ENCODE results near the gene ARHGEF39. TPM values are rescaled to one million over a fixed set of nuclear protein-coding genes. Genes with fewer than 3 reads are reported as not detected.

ARHGEF39 gene
- total and polyA plus RNA-seq, 9 of the 15 experiments (the other 6 are each of a cell fraction or from before 2014, with no cell fraction given), result 2.8 to 21.7 (median 12.9) TPM

DNA sequence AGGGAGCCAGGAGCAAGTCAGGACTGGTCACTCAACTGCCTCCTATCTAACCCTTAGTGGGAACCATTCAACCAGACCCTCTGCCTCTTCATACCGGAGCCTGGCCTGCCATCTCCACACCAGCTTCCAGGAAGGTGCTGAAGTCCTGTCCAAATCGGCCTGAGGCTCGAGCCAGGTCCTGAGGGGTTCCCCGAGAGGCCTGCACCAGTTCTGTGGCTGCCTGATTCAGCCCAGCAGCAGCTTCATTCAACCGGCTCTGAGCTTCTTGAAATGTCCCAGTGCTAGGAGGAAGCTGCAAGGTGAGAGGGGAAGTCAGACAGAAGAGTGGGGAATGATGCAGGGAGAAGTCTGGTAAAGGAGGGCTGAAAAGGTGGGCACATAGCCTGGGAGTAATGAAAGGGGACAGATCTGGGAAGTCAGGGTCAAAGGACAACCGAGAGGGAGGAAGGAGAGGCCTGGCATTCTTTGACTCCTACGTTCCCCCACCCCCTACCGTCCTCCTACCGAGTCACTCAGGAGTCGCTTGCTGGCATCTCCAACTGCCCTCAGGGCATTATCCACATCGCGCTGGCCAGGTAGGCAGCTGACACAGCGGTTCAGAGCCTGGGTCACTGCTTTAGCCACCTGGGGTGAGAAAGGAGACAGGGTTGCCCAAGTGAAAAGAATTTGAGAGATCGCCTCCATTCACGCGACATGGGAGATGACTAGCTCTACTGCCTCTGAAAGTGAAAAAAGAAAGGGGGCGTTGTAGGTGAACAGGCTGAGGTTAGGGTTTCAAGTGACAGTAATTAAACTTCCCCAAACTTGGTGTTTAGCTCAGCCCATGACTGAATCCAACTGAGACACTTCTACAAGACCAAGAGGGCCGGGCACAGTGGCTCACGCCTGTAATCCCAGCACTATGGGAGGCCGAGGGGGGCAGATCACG lies 46.8 kb upstream of the ARHGEF39 start:
- Histone ChIP-seq H3K27me3 (ENCODE audit: control insufficient read depth in 2 of 2, insufficient read depth in 2 of 2, low read length in 2 of 2) (no peaks in the 10 kb centered on the region), H3K9ac (ENCODE audit: insufficient read depth in 1 of 2, low read depth in 2 of 2, low read length in 2 of 2) (no peak overlapping the region), H3K9me1 (ENCODE audit: control insufficient read depth, insufficient read depth, low read length) (peaks cover 3% of the 10 kb centered on the region), H3K4me3 (no peak overlapping the region), H3K4me1 (replicated peaks in 1 of 2; ENCODE audit: control insufficient read depth in 2 of 2, insufficient read depth in 2 of 2, low read length in 2 of 2) (no peaks in the 10 kb centered on the region), H3K9me3 (replicated peaks; ENCODE audit: control insufficient read depth, insufficient read depth, low read depth, low read length) (no peaks in the 10 kb centered on the region), H3K27ac (ENCODE audit: extremely low read depth, low read depth, low read length) (no peak overlapping the region), H2AFZ (ENCODE audit: low read depth, low read length) (no peak overlapping the region), H3K79me2 (ENCODE audit: control insufficient read depth, insufficient read depth, low read length) (no peaks in the 10 kb centered on the region), H4K20me1 (replicated peaks; ENCODE audit: control insufficient read depth, insufficient read depth, low read length) (no peaks in the 10 kb centered on the region), H3K4me2 (ENCODE audit: insufficient read depth, low read length) (no peak overlapping the region), H3K36me3 (ENCODE audit: control insufficient read depth, insufficient read depth, low read length) (peaks cover 90% of the 10 kb centered on the region; the same call in 2 of the 3 replicates)
- no TSS peak for BruUV-seq (replicated peaks)
- 92% methylated on average over 18 of the region's 21 CpGs for whole genome bisulfite sequencing (ENCODE audit: insufficient coverage, low coverage, missing lambda C conversion rate)
- ATAC-seq (no peak), FAIRE-seq (no peak), DNase-seq (ENCODE audit: extremely low read depth in 1 of 4, low spot score in 3 of 4) (no peak)
- POLR2A ChIA-PET, result interaction anchor here (0.6 to 2.5 kb wide), 6 partner anchors 10 to 89 kb away, joined by 3 to 17 read pairs (median 6); no protein-coding TSS in a partner anchor
- intact Hi-C loops (cut with micrococcal nuclease), result no loop called here
- in situ Hi-C loops (cut with MboI), result no loop called here
- CTCF ChIA-PET (ENCODE audit: low intra/inter-chr PET ratio), result no interaction called here
- TF ChIP-seq, protein P1, sequence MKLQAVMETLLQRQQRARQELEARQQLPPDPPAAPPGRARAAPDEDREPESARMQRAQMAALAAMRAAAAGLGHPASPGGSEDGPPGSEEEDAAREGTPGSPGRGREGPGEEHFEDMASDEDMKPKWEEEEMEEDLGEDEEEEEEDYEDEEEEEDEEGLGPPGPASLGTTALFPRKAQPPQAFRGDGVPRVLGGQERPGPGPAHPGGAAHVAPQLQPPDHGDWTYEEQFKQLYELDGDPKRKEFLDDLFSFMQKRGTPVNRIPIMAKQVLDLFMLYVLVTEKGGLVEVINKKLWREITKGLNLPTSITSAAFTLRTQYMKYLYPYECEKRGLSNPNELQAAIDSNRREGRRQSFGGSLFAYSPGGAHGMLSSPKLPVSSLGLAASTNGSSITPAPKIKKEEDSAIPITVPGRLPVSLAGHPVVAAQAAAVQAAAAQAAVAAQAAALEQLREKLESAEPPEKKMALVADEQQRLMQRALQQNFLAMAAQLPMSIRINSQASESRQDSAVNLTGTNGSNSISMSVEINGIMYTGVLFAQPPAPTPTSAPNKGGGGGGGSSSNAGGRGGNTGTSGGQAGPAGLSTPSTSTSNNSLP (IDR thresholded peaks at IDR 0.05; ENCODE audit: borderline replicate concordance, low read depth, low read length), result no peak
- TF ChIP-seq TAF1 (IDR thresholded peaks at IDR 0.05; ENCODE audit: control insufficient read depth, extremely low read depth, insufficient read depth, low read length, severe bottlenecking), result no peak
- no peak for TF ChIP-seq FOS (IDR thresholded peaks at IDR 0.05; ENCODE audit: extremely low read depth, insufficient read length)
- TF ChIP-seq NCOA1 (IDR thresholded peaks at IDR 0.05; ENCODE audit: low read depth), result no peak
- TF ChIP-seq KLF6 (CRISPR knock-in tag; IDR thresholded peaks at IDR 0.05; ENCODE audit: borderline replicate concordance), result no peak
- TF ChIP-seq, protein P2, sequence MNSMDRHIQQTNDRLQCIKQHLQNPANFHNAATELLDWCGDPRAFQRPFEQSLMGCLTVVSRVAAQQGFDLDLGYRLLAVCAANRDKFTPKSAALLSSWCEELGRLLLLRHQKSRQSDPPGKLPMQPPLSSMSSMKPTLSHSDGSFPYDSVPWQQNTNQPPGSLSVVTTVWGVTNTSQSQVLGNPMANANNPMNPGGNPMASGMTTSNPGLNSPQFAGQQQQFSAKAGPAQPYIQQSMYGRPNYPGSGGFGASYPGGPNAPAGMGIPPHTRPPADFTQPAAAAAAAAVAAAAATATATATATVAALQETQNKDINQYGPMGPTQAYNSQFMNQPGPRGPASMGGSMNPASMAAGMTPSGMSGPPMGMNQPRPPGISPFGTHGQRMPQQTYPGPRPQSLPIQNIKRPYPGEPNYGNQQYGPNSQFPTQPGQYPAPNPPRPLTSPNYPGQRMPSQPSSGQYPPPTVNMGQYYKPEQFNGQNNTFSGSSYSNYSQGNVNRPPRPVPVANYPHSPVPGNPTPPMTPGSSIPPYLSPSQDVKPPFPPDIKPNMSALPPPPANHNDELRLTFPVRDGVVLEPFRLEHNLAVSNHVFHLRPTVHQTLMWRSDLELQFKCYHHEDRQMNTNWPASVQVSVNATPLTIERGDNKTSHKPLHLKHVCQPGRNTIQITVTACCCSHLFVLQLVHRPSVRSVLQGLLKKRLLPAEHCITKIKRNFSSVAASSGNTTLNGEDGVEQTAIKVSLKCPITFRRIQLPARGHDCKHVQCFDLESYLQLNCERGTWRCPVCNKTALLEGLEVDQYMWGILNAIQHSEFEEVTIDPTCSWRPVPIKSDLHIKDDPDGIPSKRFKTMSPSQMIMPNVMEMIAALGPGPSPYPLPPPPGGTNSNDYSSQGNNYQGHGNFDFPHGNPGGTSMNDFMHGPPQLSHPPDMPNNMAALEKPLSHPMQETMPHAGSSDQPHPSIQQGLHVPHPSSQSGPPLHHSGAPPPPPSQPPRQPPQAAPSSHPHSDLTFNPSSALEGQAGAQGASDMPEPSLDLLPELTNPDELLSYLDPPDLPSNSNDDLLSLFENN (IDR thresholded peaks at IDR 0.05; ENCODE audit: low read depth in 2 of 2, low read length in 2 of 2), result no peak
- TF ChIP-seq NEUROD1 (IDR thresholded peaks at IDR 0.05; ENCODE audit: borderline replicate concordance, low read depth, low read length, partially characterized antibody), result no peak
- no peak for TF ChIP-seq ZFP36 (IDR thresholded peaks at IDR 0.05; ENCODE audit: low read depth, low read length, partially characterized antibody)
- TF ChIP-seq, protein P3, sequence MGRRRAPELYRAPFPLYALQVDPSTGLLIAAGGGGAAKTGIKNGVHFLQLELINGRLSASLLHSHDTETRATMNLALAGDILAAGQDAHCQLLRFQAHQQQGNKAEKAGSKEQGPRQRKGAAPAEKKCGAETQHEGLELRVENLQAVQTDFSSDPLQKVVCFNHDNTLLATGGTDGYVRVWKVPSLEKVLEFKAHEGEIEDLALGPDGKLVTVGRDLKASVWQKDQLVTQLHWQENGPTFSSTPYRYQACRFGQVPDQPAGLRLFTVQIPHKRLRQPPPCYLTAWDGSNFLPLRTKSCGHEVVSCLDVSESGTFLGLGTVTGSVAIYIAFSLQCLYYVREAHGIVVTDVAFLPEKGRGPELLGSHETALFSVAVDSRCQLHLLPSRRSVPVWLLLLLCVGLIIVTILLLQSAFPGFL (CRISPR knock-in tag; IDR thresholded peaks at IDR 0.05), result no peak
